Caco-2 (cell line): ENCODE data around the gene NMT2. TPM values are rescaled to one million over a fixed set of nuclear protein-coding genes. Genes with fewer than 3 reads are reported as not detected.

Experiments
- BruUV-seq: library from RNA; stranded (reverse); fragments of 400-500 nt; replicated peaks from 2 replicates; lab custom pipeline; 2021; lab: Mats Ljungman, UMichigan
- CTCF ChIA-PET: fragments of 300-600 bp; sonication (Branson Sonifier 250); formaldehyde crosslinking; loops from one replicate; lab custom pipeline; 2022; ENCODE audit warnings: antibody characterized with exemption; lab: Charles Lee
- POLR2A ChIA-PET: fragments of 300-600 bp; sonication (Branson Sonifier 250); formaldehyde crosslinking; loops from one replicate; lab custom pipeline; 2022; ENCODE audit warnings: antibody characterized with exemption; lab: Charles Lee
- DNase-seq, 2 experiments: peaks; one replicate each; pipeline versions ENCODE4 v3.0.0 to v3.0.0-alpha.2; 2020 to 2022
- H3K27me3 ChIP-seq: replicated peaks from 2 replicates; pipeline ENCODE4 v1.6.0; 2011; ENCODE audit warnings: low read length; ENCODE audit not compliant: control insufficient read depth, insufficient read depth
- H3K36me3 ChIP-seq: 2 replicates; pipeline ENCODE4 v1.5.1; 2011; ENCODE audit warnings: low read length; ENCODE audit not compliant: control insufficient read depth, insufficient read depth
- H3K4me1 ChIP-seq: fragments of 250-450 bp; sonication (Bioruptor Pico); 2 replicates; pipeline ENCODE4 v1.5.1; 2020; ENCODE audit warnings: mild to moderate bottlenecking
- H3K4me3 ChIP-seq: 2 replicates; pipeline ENCODE4 v1.5.1; 2011; ENCODE audit warnings: low read depth, mild to moderate bottlenecking, control low read depth, low read length
- H3K9me3 ChIP-seq: fragments of 250-450 bp; sonication (Bioruptor Pico); 2 replicates; pipeline ENCODE4 v1.5.1; 2020; ENCODE audit warnings: mild to moderate bottlenecking, moderate library complexity
- H3K27ac Mint-ChIP-seq: one replicate; pipeline ENCODE4 v1.8.0; 2022; ENCODE audit warnings: mixed read lengths; ENCODE audit not compliant: unreplicated experiment
- H3K27me3 Mint-ChIP-seq: one replicate; pipeline ENCODE4 v1.8.0; 2022; ENCODE audit warnings: mixed read lengths; ENCODE audit not compliant: insufficient read depth, unreplicated experiment
- H3K36me3 Mint-ChIP-seq: one replicate; pipeline ENCODE4 v1.8.0; 2022; ENCODE audit warnings: mild to moderate bottlenecking, mixed read lengths; ENCODE audit not compliant: insufficient read depth, unreplicated experiment
- H3K4me1 Mint-ChIP-seq: one replicate; pipeline ENCODE4 v1.8.0; 2022; ENCODE audit warnings: low read depth, mixed read lengths; ENCODE audit not compliant: unreplicated experiment
- H3K4me3 Mint-ChIP-seq: one replicate; pipeline ENCODE4 v1.8.0; 2022; ENCODE audit warnings: mild to moderate bottlenecking, moderate library complexity, mixed read lengths; ENCODE audit not compliant: unreplicated experiment
- H3K9me3 Mint-ChIP-seq: one replicate; pipeline ENCODE4 v1.8.0; 2022; ENCODE audit warnings: mixed read lengths; ENCODE audit not compliant: unreplicated experiment
- CTCF ChIP-seq, 2 experiments: fragments of 200-600 bp in 1 of 2; IDR thresholded peaks; 1 replicate in 1 of 2; 2 replicates in 1 of 2; pipeline versions ENCODE4 v1.5.1 to v1.8.0; 2011 to 2022; ENCODE audit warnings: antibody characterized with exemption in 1 of 2, control low read depth in 1 of 2, inconsistent platforms in 1 of 2, low read depth in 1 of 2, low read length in 1 of 2, mild to moderate bottlenecking in 1 of 2, moderate library complexity in 1 of 2; ENCODE audit not compliant: insufficient read depth in 1 of 2, severe bottlenecking in 1 of 2, unreplicated experiment in 1 of 2
- intact Hi-C: fragments of 100-400 bp; cut with micrococcal nuclease; formaldehyde crosslinking; loops from one replicate; pipeline ENCODE4 v1.10.0; 2022; ENCODE audit not compliant: unreplicated experiment
- total RNA-seq: library from RNA; stranded (reverse); gene quantifications from 2 replicates; pipeline ENCODE4 v1.2.3, GENCODE V29; 2022

The NMT2 gene
- total RNA-seq, 1 experiment from 2014 or later: 28.1 TPM

- no peaks in the 10 kb centered on the region for H3K4me1 ChIP-seq
- Mint-ChIP-seq H3K27ac (no peak overlapping the region), H3K4me1 (no peaks in the 10 kb centered on the region), H3K36me3 (peaks cover 5% of the 10 kb centered on the region), H3K27me3 (no peaks in the 10 kb centered on the region), H3K9me3 (no peaks in the 10 kb centered on the region), H3K4me3 (no peak overlapping the region)
- DNase-seq: no peak
- H3K36me3 ChIP-seq: no peaks in the 10 kb centered on the region
- no peaks in the 10 kb centered on the region for H3K27me3 ChIP-seq
- H3K9me3 ChIP-seq: no peaks in the 10 kb centered on the region
- no peak overlapping the region for H3K4me3 ChIP-seq
- TF ChIP-seq CTCF (IDR thresholded peaks at IDR 0.05; ENCODE audit: insufficient read depth in 1 of 2, low read depth in 1 of 2, low read length in 1 of 2, severe bottlenecking in 1 of 2, unreplicated experiment in 1 of 2): no peak
- no TSS peak for BruUV-seq
- CTCF ChIA-PET: no interaction called here
- POLR2A ChIA-PET: no interaction called here
- intact Hi-C loops: no loop called here
Observed at GRCh38 chr10:15213461-15213861, 45.0 kb upstream of the NMT2 start.

- no peaks in the 10 kb centered on the region for H3K9me3 ChIP-seq
- no peak for DNase-seq
- Mint-ChIP-seq H3K27me3 (no peaks in the 10 kb centered on the region), H3K9me3 (no peaks in the 10 kb centered on the region), H3K4me1 (peaks cover 3% of the 10 kb centered on the region), H3K36me3 (peaks cover 7% of the 10 kb centered on the region), H3K4me3 (no peak overlapping the region), H3K27ac (no peak overlapping the region)
- BruUV-seq: no TSS peak
- TF ChIP-seq CTCF (IDR thresholded peaks at IDR 0.05; ENCODE audit: insufficient read depth in 1 of 2, low read depth in 1 of 2, low read length in 1 of 2, severe bottlenecking in 1 of 2, unreplicated experiment in 1 of 2): no peak
- POLR2A ChIA-PET: no interaction called here
- CTCF ChIA-PET: no interaction called here
- no peak overlapping the region for H3K4me3 ChIP-seq
- no peaks in the 10 kb centered on the region for H3K36me3 ChIP-seq
- H3K27me3 ChIP-seq: no peaks in the 10 kb centered on the region
- intact Hi-C loops: no loop called here
- no peaks in the 10 kb centered on the region for H3K4me1 ChIP-seq
Observed at GRCh38 chr10:15211464-15211979, 43.0 kb upstream of the NMT2 start.

- H3K27me3 ChIP-seq: no peaks in the 10 kb centered on the region
- intact Hi-C loops: loop anchor here (1.0 kb wide), 1 partner anchor 161 kb away; the partner anchor contains the start of gene FAM171A1
- H3K27me3 Mint-ChIP-seq: no peaks in the 10 kb centered on the region
- no peaks in the 10 kb centered on the region for H3K36me3 ChIP-seq
- no peaks in the 10 kb centered on the region for H3K4me1 ChIP-seq
- H3K27ac Mint-ChIP-seq: no peak overlapping the region
- H3K9me3 Mint-ChIP-seq: no peaks in the 10 kb centered on the region
- H3K36me3 Mint-ChIP-seq: peaks cover 10% of the 10 kb centered on the region
- H3K4me3 Mint-ChIP-seq: no peak overlapping the region
- no peak overlapping the region for H3K4me3 ChIP-seq
- no peak for DNase-seq
- no peak for TF ChIP-seq CTCF (IDR thresholded peaks at IDR 0.05; ENCODE audit: insufficient read depth in 1 of 2, low read depth in 1 of 2, low read length in 1 of 2, severe bottlenecking in 1 of 2, unreplicated experiment in 1 of 2)
- no TSS peak for BruUV-seq
- POLR2A ChIA-PET: no interaction called here
- CTCF ChIA-PET: no interaction called here
- H3K9me3 ChIP-seq: no peaks in the 10 kb centered on the region
- peaks cover 7% of the 10 kb centered on the region for H3K4me1 Mint-ChIP-seq
Observed at GRCh38 chr10:15210521-15210920, 42.0 kb upstream of the NMT2 start.
